GM18499 (cell line): Measurements from ENCODE around the gene EZR.
"Not testable (repeated sequence)": the region's sequence is repeated elsewhere in the genome, so short reads cannot be mapped to it uniquely, and the experiment has no call there.

Source experiments
- ATAC-seq: cut with Tn5 transposase; IDR thresholded peaks from one replicate; pipeline ENCODE4 v1.9.1; 2021; ENCODE audit warnings: moderate number of reproducible peaks; ENCODE audit not compliant: insufficient read depth, unreplicated experiment

Gene EZR

GRCh38 chr6:158801655-158802294, 17.4 kb downstream of the EZR start:
- ATAC-seq, result no peak

- ATAC-seq, result no peak
Measured at GRCh38 chr6:158799051-158799792, 19.9 kb downstream of the EZR start.

- no peak for ATAC-seq
Measured at GRCh38 chr6:158798311-158798710, 20.9 kb downstream of the EZR start.

GRCh38 chr6:158797331-158798310, 21.5 kb downstream of the EZR start:
- ATAC-seq, result no peak

- no peak for ATAC-seq
Measured at GRCh38 chr6:158796353-158796752, 22.8 kb downstream of the EZR start.

GRCh38 chr6:158795516-158795915, 23.7 kb downstream of the EZR start:
- ATAC-seq, result no peak

GRCh38 chr6:158793432-158793831, 25.7 kb downstream of the EZR start:
- ATAC-seq, result no peak

- not testable (repeated sequence) for ATAC-seq
Measured at GRCh38 chr6:158792505-158792904, 26.7 kb downstream of the EZR start.

- no peak for ATAC-seq
Measured at GRCh38 chr6:158791274-158791855, 27.8 kb downstream of the EZR start.

GRCh38 chr6:158789115-158789917, 29.9 kb downstream of the EZR start:
- no peak for ATAC-seq

GRCh38 chr6:158787395-158787794, 31.8 kb downstream of the EZR start:
- no peak for ATAC-seq

GRCh38 chr6:158786645-158787304, 32.4 kb downstream of the EZR start:
- no peak for ATAC-seq

- no peak for ATAC-seq
Measured at GRCh38 chr6:158785036-158785435, 34.1 kb downstream of the EZR start.

GRCh38 chr6:158784505-158784904, 34.7 kb downstream of the EZR start:
- no peak for ATAC-seq

GRCh38 chr6:158783851-158784250, 35.3 kb downstream of the EZR start:
- no peak for ATAC-seq

GRCh38 chr6:158783167-158783450, 36.1 kb downstream of the EZR start:
- no peak for ATAC-seq

GRCh38 chr6:158782432-158783166, 36.6 kb downstream of the EZR start:
- ATAC-seq, result no peak

GRCh38 chr6:158781692-158782373, 37.3 kb downstream of the EZR start:
- ATAC-seq, result no peak
